Urinary bladder (tissue), 4 donors: ENCODE results near the gene CMAS. TPM values are rescaled to one million over a fixed set of nuclear protein-coding genes. Genes with fewer than 3 reads are reported as not detected.
"Not testable (repeated sequence)": the region's sequence is repeated elsewhere in the genome, so short reads cannot be mapped to it uniquely, and the experiment has no call there.

Experiments
- DNase-seq: peaks from one replicate; pipeline ENCODE4 v3.0.0-alpha.2; 2015; ENCODE audit errors: extremely low spot score
- H3K27ac ChIP-seq: one replicate; pipeline ENCODE4 v1.5.1; 2013; ENCODE audit warnings: low read depth, mild to moderate bottlenecking, moderate library complexity
- H3K36me3 ChIP-seq: one replicate; pipeline ENCODE4 v1.6.1; 2013; ENCODE audit warnings: mild to moderate bottlenecking, moderate library complexity; ENCODE audit not compliant: insufficient read depth
- H3K4me1 ChIP-seq: one replicate; pipeline ENCODE4 v1.6.1; 2013; ENCODE audit warnings: mild to moderate bottlenecking, moderate library complexity; ENCODE audit not compliant: insufficient read depth
- H3K4me3 ChIP-seq: one replicate; pipeline ENCODE4 v1.5.1; 2013; ENCODE audit warnings: low read depth, low read length
- WGBS: extraction: QIAGEN DNeasy Blood & Tissue Kit; methylation state at CpG from one replicate; pipeline ENCODE4 v1.1.7; 2013; 5-methylcytosine and 5-hydroxymethylcytosine counted together
- polyA plus RNA-seq: library from polyadenylated mRNA; stranded (reverse); fragments of 200-250 nt; gene quantifications from one replicate; pipeline ENCODE4 v1.2.3, GENCODE V29; 2013
- total RNA-seq: library from RNA; depleted of rRNA; stranded (reverse); fragments of >200 nt; gene quantifications from one replicate; pipeline ENCODE4 v1.2.3, GENCODE V29; 2014
- donor health status: healthy with polysubstance abuse.
- donor health status: healthy.

The CMAS gene
- total RNA-seq (38.7 TPM), polyA plus RNA-seq (42.3 TPM)

DNA sequence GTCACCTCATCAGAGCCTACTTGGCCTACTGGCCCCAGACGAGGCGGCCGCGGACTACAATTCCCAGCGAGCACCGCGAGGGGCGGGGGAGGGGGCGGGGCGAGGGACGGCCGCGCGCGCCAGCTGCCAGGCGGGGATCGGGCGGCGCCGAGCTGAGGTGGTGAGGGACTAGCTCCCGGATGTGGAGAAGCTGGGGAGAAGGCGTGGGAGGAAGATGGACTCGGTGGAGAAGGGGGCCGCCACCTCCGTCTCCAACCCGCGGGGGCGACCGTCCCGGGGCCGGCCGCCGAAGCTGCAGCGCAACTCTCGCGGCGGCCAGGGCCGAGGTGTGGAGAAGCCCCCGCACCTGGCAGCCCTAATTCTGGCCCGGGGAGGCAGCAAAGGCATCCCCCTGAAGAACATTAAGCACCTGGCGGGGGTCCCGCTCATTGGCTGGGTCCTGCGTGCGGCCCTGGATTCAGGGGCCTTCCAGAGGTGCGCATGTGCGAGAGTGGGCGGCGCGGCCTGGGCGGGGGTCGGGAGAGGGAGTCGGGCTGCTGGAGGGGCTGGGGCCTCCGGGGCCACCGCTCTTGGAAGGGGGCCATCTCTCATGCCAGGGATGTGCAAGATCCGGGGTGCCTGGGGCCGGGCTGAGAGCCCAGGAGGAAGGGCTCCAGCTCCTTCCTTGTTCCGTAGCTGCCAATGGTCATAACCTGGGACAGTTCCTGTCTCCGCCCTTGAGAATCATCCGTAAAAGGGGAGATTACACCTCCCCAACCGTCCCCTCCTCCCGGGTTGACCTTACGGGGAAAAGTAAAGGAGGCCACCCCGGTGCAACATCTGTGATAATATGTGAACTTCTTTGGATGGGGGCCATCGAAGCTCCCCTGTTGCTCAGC is at the start of gene CMAS:
Gene CMAS, plus strand, starts transcription at position 129 of the 878 bp plus-strand sequence. Its CDS starts 86 bp downstream, at position 215.
- Histone ChIP-seq H3K27ac (peak within 1 kb of the TSS; percentile 73), H3K4me3 (peak within 1 kb of the TSS; percentile 97), H3K36me3 (no peaks in the 10 kb centered on the region), H3K4me1 (no peaks in the 10 kb centered on the region)
- peak; percentile 23 for DNase-seq
- under 1% methylated on average over 64 of the region's 64 CpGs for WGBS

GRCh38 chr12:21998295-21998694 is 47.7 kb upstream of the CMAS start:
- Histone ChIP-seq H3K27ac (no peak overlapping the region), H3K36me3 (no peaks in the 10 kb centered on the region), H3K4me3 (no peak overlapping the region), H3K4me1 (no peaks in the 10 kb centered on the region)
- WGBS = 55% methylated on average over 2 of the region's 2 CpGs
- DNase-seq = no peak

DNA sequence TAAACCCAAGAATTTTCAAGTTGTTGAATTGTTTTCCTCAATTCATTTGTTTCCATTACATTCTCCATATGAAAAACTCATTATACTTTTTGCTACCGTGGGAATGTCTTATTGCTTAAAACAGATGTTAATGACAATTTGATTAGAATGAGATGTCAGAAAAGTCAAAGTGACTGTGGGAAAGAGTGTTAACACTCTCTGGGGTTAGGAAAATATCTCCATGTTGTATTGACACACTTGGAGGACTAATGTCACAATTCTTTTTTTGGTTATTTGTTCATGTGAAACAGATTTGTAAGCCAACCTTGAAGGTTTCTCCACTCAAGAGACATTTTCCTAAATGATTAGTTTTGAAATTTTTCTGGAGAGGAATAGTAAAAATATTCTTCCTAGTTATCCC is 47.2 kb upstream of the CMAS start:
- Histone ChIP-seq H3K4me1 (no peaks in the 10 kb centered on the region), H3K36me3 (no peaks in the 10 kb centered on the region), H3K4me3 (no peak overlapping the region), H3K27ac (no peak overlapping the region)
- DNase-seq = no peak
- WGBS = 86% methylated on average over 1 of the region's 1 CpG

DNA sequence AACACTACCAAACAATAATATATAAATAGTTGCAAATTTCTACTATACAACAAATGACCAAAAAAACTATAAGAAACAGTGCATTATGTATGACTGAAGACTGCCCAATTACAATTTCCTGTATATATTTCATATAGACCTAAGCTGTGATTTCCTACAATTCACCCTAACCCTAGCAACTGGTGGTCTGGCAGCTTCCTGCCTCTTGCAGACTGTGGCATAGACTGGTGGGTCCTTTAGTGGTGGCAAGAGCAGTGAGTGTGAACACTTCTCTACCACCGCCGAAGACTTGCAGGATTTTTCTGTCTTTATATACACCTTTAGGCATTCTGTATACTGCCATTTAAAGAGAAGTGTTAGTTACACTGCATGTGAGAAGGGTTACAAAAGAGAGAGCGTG is 43.6 kb upstream of the CMAS start:
- no peak for DNase-seq
- Histone ChIP-seq H3K4me3 (no peak overlapping the region), H3K27ac (no peak overlapping the region), H3K4me1 (no peaks in the 10 kb centered on the region), H3K36me3 (no peaks in the 10 kb centered on the region)
- WGBS = 95% methylated on average over 3 of the region's 3 CpGs

DNA sequence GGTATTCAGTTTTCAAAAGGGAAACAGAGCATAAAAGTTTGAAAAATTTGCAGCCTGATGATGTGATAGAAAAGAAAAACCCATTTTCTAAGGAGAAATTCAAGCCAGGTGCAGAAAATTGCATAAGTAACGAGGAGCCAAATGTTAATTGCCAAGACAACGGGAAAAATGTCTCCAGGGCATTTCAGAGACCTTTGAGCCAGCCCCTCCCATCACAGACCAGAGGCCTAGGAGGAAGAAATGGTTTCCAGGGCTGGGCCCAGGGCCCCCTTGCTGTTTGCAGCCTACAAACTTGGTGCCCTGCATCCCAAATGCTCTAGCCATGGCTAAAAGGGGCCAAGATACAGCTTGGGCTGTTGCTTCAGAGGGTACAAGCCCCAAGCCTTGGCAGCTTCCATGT is 38.2 kb upstream of the CMAS start:
- WGBS = 70% methylated on average over 2 of the region's 2 CpGs
- not testable (repeated sequence) for DNase-seq, H3K4me3 ChIP-seq, H3K36me3 ChIP-seq, H3K27ac ChIP-seq, H3K4me1 ChIP-seq

DNA sequence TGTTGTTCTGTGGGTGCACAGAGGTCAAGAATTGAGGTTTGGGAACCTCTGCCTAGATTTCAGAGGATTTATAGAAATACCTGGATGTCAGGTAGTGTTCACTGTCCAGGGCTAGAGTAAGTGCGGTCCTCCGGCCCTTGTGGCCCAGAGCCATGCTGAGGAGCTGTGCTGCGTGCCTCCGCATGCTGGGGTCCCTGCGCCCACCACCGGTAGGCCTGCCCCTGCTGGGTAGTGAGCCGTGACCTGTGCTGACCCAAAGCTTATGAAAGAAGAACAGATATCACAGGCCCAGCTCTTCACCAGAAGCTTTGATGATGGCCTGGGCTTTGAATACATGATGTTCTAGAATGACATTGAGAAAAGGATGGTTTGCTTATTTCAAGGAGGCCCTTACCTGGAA is 37.8 kb upstream of the CMAS start:
- no peaks in the 10 kb centered on the region for H3K4me1 ChIP-seq
- no peak overlapping the region for H3K4me3 ChIP-seq
- no peak for DNase-seq
- H3K27ac ChIP-seq = no peak overlapping the region
- H3K36me3 ChIP-seq = no peaks in the 10 kb centered on the region
- 97% methylated on average over 7 of the region's 7 CpGs for WGBS

GRCh38 chr12:22014041-22014782 is 31.8 kb upstream of the CMAS start:
- no peaks in the 10 kb centered on the region for H3K36me3 ChIP-seq
- no peaks in the 10 kb centered on the region for H3K4me1 ChIP-seq
- no peak overlapping the region for H3K4me3 ChIP-seq
- WGBS = 61% methylated on average over 7 of the region's 7 CpGs
- no peak for DNase-seq
- no peak overlapping the region for H3K27ac ChIP-seq

DNA sequence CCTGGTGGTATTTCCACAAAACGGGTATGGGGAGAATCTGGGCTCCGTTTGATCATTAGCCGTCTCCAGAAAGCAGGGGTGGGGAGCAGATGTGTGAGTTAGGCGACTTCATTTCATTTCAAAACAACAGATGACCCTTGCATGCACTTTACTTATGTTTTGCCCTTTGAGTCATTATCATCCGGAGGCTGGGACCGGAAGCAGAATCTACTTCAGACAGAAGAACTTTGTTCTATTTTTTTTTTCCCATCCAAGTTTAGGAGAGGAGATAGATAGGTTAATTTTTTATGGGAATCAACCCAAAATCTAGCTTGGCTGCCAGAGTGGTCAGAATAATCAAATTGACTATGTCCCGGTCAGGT is 31.3 kb upstream of the CMAS start:
- no peaks in the 10 kb centered on the region for H3K36me3 ChIP-seq
- H3K27ac ChIP-seq = no peak overlapping the region
- no peak overlapping the region for H3K4me3 ChIP-seq
- DNase-seq = no peak
- WGBS = 68% methylated on average over 7 of the region's 7 CpGs
- H3K4me1 ChIP-seq = no peaks in the 10 kb centered on the region

GRCh38 chr12:22016982-22017381 is 29.0 kb upstream of the CMAS start:
- H3K27ac ChIP-seq = no peak overlapping the region
- no peaks in the 10 kb centered on the region for H3K36me3 ChIP-seq
- no peaks in the 10 kb centered on the region for H3K4me1 ChIP-seq
- no peak overlapping the region for H3K4me3 ChIP-seq
- DNase-seq = no peak

GRCh38 chr12:22018860-22019259 is 27.2 kb upstream of the CMAS start:
- no peak overlapping the region for H3K4me3 ChIP-seq
- no peaks in the 10 kb centered on the region for H3K36me3 ChIP-seq

GRCh38 chr12:22023489-22023888 is 22.5 kb upstream of the CMAS start:
- not testable (repeated sequence) for DNase-seq, H3K36me3 ChIP-seq, H3K27ac ChIP-seq, H3K4me3 ChIP-seq, H3K4me1 ChIP-seq

More at GRCh38 chr12:22018860-22019259, 27.2 kb upstream of the CMAS start:
- 69% methylated on average over 6 of the region's 6 CpGs for WGBS
- no peaks in the 10 kb centered on the region for H3K4me1 ChIP-seq
- no peak overlapping the region for H3K27ac ChIP-seq
- DNase-seq = no peak

GRCh38 chr12:22029491-22029890 is 16.5 kb upstream of the CMAS start:
- 56% methylated on average over 2 of the region's 2 CpGs for WGBS
- no peaks in the 10 kb centered on the region for H3K4me1 ChIP-seq
- DNase-seq = no peak

GRCh38 chr12:22029991-22030390 is 16.0 kb upstream of the CMAS start:
- 100% methylated on average over 1 of the region's 1 CpG for WGBS
- Histone ChIP-seq H3K4me1 (no peaks in the 10 kb centered on the region), H3K4me3 (no peak overlapping the region), H3K27ac (no peak overlapping the region), H3K36me3 (no peaks in the 10 kb centered on the region)
- no peak for DNase-seq

More at GRCh38 chr12:22029491-22029890, 16.5 kb upstream of the CMAS start:
- Histone ChIP-seq H3K36me3 (no peaks in the 10 kb centered on the region), H3K4me3 (no peak overlapping the region), H3K27ac (no peak overlapping the region)

- Histone ChIP-seq H3K36me3 (no peaks in the 10 kb centered on the region), H3K4me1 (no peaks in the 10 kb centered on the region), H3K4me3 (no peak overlapping the region), H3K27ac (no peak overlapping the region)
- DNase-seq = no peak
Observed at GRCh38 chr12:22032732-22033131, 13.3 kb upstream of the CMAS start.
